IPS-NIHi11 (cell line): ENCODE data around the gene EZR.
"Not testable (repeated sequence)": the region's sequence is repeated elsewhere in the genome, so short reads cannot be mapped to it uniquely, and the experiment has no call there.

Experiments
- DNase-seq: peaks from one replicate; pipeline ENCODE4 v3.0.0; 2012; ENCODE audit warnings: mixed read lengths, low spot score

The EZR gene

GRCh38 chr6:158797331-158798310, 21.5 kb downstream of the EZR start:
- DNase-seq, result no peak

- DNase-seq, result no peak
Observed at GRCh38 chr6:158796353-158796752, 22.8 kb downstream of the EZR start.

GRCh38 chr6:158795516-158795915, 23.7 kb downstream of the EZR start:
- no peak for DNase-seq

GRCh38 chr6:158793432-158793831, 25.7 kb downstream of the EZR start:
- peak; percentile 51 for DNase-seq

- DNase-seq, result not testable (repeated sequence)
Observed at GRCh38 chr6:158792505-158792904, 26.7 kb downstream of the EZR start.

GRCh38 chr6:158791274-158791855, 27.8 kb downstream of the EZR start:
- no peak for DNase-seq

- no peak for DNase-seq
Observed at GRCh38 chr6:158789115-158789917, 29.9 kb downstream of the EZR start.

- DNase-seq, result no peak
Observed at GRCh38 chr6:158787395-158787794, 31.8 kb downstream of the EZR start.

- DNase-seq, result no peak
Observed at GRCh38 chr6:158786645-158787304, 32.4 kb downstream of the EZR start.

GRCh38 chr6:158785036-158785435, 34.1 kb downstream of the EZR start:
- DNase-seq, result no peak

- DNase-seq, result no peak
Observed at GRCh38 chr6:158784505-158784904, 34.7 kb downstream of the EZR start.

GRCh38 chr6:158783851-158784250, 35.3 kb downstream of the EZR start:
- no peak for DNase-seq

- DNase-seq, result no peak
Observed at GRCh38 chr6:158783167-158783450, 36.1 kb downstream of the EZR start.

GRCh38 chr6:158782432-158783166, 36.6 kb downstream of the EZR start:
- no peak for DNase-seq

GRCh38 chr6:158781692-158782373, 37.3 kb downstream of the EZR start:
- DNase-seq, result no peak

GRCh38 chr6:158780988-158781691, 38.0 kb downstream of the EZR start:
- DNase-seq, result peak; percentile 30

- no peak for DNase-seq
Observed at GRCh38 chr6:158780246-158780884, 38.8 kb downstream of the EZR start.

GRCh38 chr6:158778005-158778527, 41.1 kb downstream of the EZR start:
- DNase-seq, result no peak

- no peak for DNase-seq
Observed at GRCh38 chr6:158777510-158777909, 41.7 kb downstream of the EZR start.

GRCh38 chr6:158776737-158777136, 42.4 kb downstream of the EZR start:
- DNase-seq, result no peak
